SHP77 treated with DMSO at 0.1 percent for 48 hours (cell line): ENCODE data around the gene RENBP.

Experiments
- DNase-seq: peaks from one replicate; lab custom pipeline; 2025; lab: John Stamatoyannopoulos, UW

Gene RENBP

GRCh38 chrX:153953892-153954557, 9.6 kb upstream of the RENBP start:
- DNase-seq = no peak

- no peak for DNase-seq
Measured at GRCh38 chrX:153953342-153953830, 8.9 kb upstream of the RENBP start.

- DNase-seq = no peak
Measured at GRCh38 chrX:153952373-153953026, 8.1 kb upstream of the RENBP start.

- DNase-seq = no peak
Measured at GRCh38 chrX:153951683-153952372, 7.4 kb upstream of the RENBP start.

- no peak for DNase-seq
Measured at GRCh38 chrX:153950127-153950526, 5.7 kb upstream of the RENBP start.

- DNase-seq = no peak
Measured at GRCh38 chrX:153948847-153949805, 4.7 kb upstream of the RENBP start.

- DNase-seq = no peak
Measured at GRCh38 chrX:153948002-153948466, 3.6 kb upstream of the RENBP start.

- no peak for DNase-seq
Measured at GRCh38 chrX:153947009-153947769, 2.7 kb upstream of the RENBP start.

GRCh38 chrX:153945956-153946943, 1.8 kb upstream of the RENBP start:
- no peak for DNase-seq

- no peak for DNase-seq
Measured at GRCh38 chrX:153944800-153945150, 332 bp upstream of the RENBP start.

GRCh38 chrX:153941336-153942252, 2.8 kb downstream of the RENBP start:
- DNase-seq = no peak

GRCh38 chrX:153939573-153939972, 4.9 kb downstream of the RENBP start:
- no peak for DNase-seq

- DNase-seq = no peak
Measured at GRCh38 chrX:153938226-153938786, 6.1 kb downstream of the RENBP start.

- DNase-seq = no peak
Measured at GRCh38 chrX:153937056-153937455, 7.4 kb downstream of the RENBP start.

GRCh38 chrX:153935326-153935851, 9.1 kb downstream of the RENBP start:
- DNase-seq = no peak

GRCh38 chrX:153934762-153935325, 9.6 kb downstream of the RENBP start, which contains the start of gene NAA10:
NAA10 (minus strand) TSS chrX:153935037; CDS start chrX:153934904, 133 bp downstream.
- DNase-seq = peak; percentile 26

- no peak for DNase-seq
Measured at GRCh38 chrX:153934148-153934761, 10.2 kb downstream of the RENBP start.
